OCI-M2 (cell line): ENCODE measurements around the gene CCSER1.
"Not testable (repeated sequence)": the region's sequence is repeated elsewhere in the genome, so short reads cannot be mapped to it uniquely, and the experiment has no call there.

Experiments
- DNase-seq: peaks from one replicate; lab custom pipeline; 2025; ENCODE audit not compliant: unreplicated experiment; lab: John Stamatoyannopoulos, UW

The CCSER1 gene

DNA sequence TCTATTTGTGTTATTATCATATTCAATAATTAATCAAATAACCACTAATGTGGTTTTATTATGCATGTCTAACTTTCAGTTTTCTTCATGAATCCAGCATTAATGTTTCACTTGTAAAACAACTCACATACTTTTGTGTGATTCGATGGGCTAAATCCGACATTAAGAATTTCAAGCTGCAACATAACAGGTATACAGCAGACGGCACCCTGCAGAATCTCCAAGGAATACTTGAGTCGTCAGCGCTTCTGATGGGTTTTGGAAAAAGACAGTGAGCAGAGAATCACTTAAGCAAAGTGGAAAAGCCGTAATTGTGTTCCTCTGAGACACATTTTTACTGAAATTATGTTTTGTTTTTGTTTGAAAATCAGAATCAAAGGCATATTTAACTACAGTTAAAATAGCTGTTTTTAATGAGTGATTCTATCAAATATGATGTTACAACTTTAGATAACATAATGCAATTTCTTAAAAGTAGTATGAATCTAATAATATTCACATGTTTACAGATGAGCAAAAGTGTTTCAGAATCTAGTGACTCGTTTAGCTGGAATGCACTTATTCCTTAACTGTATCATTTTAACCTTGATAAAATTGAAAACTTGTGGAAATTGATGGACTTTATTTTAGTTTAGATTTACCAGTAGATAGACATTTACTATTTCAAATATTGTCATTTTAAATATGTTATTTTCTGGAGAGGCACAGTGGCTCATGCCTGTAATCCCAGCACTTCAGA is 514.8 kb downstream of the CCSER1 start:
- DNase-seq, result no peak

DNA sequence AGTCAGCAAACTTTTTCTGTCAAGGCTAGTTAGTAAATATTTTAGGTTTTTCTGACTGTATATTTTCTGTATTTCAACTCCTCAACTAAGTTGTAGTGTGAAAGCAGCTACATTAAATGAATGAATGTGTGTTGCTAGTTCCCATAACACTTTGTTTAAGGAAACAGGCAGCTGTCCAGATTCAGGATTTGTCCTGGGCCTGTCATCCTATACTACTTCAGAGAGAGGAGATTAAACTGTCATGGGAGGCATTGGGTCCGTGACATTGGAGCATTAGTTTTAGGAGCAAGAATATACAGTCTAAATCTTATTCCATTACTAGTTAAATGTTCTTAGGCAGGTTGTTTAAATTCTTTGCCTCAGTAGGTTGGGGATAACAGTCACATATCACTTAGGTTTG is 516.0 kb downstream of the CCSER1 start:
- DNase-seq, result no peak

DNA sequence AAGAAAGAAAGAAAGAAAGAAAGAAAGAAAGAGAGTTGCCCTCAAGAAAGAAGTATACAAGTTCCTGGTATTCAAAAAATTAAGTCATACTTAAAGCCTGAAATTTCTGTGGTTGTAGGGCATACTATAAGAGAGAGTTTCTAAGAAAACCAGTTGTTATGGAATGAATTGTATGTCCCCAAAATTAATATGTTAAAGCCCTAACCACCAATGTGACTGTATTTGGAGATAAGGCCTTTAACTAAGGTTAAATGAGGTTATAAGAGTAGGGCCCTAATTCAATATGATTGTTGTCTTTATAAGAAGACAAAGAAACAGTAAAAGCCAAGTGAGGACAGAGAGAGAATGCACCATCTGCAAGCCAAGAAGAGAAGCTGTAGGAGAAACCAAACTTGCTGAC is 521.1 kb downstream of the CCSER1 start:
- DNase-seq, result no peak

DNA sequence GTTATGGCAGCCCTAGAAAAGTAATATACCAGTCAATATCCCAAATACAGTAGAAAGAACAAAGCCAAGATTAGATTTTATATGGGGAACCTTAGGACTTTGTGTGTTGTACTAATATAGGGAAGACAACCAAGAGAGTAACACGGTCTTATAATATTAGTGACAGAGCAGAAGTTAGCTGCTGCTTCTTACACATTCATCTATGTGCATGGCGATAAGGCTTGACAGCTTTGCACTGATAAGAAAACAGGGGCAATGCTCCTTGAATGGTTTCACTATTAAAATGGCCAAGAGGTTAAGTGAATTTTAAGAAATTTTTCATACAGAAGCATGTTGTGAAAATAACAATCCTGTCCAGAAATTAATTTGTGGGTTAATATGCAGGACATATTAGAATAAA is 521.6 kb downstream of the CCSER1 start:
- no peak for DNase-seq

DNA sequence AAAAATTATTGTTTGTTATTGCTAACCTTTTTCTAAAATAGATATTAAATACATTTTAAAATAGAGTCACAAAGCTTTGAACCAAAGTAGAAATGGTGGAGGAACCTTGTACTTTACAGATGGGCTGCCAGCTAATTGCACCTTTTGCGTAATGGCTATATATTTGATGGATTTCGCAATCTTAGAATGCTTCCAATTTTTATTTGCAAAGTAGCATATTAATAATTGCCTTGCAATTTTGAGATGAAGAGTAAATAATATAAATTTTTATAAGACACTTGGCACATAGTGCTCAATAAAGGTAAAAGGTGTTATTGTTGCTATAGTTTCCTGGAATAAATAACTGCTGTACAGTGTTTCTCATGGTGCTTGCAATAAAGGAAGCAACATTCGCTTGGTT is 533.5 kb downstream of the CCSER1 start:
- no peak for DNase-seq

DNA sequence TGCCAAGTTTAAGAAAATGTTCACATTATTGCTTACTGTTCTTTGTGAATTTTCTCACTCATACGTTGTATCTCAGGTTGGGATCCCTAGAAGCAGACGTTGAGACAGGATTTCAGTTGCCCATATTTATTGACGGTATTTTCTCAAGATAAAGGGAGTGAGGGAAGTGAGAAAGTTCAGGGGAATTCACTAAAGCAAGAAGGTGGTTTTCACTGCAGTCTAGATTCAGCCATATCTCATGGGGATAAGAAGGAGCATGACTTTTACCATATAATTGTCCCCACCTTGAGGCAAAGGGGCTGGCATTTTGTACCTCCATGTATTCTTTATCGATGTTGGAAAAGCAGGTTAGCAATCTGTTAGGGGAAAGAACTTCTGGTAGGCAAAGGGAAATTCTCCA is 543.0 kb downstream of the CCSER1 start:
- no peak for DNase-seq

DNA sequence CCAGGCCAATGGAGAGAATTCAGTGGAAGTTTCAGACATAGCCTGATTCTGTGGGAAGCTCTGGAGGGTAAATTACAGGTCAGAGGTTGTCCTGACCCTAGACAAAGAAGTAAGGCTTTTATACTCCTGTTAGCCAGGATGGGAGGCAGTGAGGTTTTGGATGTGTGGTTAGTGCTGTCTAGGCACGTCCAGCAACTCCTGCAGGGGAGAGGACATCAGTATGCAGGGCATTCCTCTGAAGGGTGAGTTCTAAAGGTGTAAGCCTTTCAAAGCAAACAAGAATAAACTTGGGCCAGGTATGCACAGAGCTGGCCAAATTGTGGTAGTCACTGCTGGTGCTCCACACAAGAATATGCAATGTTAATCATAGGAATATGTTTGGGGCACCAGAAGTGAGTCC is 562.5 kb downstream of the CCSER1 start:
- no peak for DNase-seq

DNA sequence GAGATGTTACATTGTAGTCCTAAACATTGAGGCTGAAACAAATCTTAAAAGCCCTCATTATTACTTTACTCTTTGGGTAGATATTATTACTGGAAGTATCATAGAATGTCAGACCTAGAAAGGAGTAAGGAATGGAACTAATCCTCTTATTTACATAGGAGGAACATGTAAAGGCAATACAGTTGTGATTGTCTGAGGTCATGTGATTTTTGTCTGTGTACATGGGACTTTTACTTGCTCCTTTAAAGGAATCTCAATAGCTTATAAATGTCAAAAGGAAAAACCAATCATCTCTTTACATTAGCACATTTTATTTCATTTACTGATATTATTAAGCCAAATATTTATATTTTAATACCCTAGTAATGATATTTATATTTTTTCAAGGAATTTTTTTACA is 568.2 kb downstream of the CCSER1 start:
- DNase-seq, result no peak

DNA sequence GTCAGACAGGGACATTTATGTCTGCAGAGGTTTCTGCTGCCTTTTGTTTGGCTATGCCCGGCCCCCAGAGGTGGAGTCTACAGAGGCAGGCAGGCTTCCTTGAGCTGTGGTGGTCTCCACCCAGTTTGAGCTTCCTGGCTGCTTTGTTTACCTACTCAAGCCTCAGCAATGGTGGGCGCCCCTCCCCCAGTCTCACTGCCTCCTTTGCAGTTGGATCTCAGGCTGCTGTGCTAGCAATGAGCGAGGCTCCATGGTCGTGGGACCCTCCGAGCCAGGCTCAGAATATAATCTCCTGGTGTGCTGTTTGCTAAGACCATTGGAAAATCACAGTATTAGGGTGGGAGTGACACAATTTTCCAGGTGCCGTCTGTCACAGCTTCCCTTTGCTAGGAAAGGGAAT is 578.3 kb downstream of the CCSER1 start:
- not testable (repeated sequence) for DNase-seq

DNA sequence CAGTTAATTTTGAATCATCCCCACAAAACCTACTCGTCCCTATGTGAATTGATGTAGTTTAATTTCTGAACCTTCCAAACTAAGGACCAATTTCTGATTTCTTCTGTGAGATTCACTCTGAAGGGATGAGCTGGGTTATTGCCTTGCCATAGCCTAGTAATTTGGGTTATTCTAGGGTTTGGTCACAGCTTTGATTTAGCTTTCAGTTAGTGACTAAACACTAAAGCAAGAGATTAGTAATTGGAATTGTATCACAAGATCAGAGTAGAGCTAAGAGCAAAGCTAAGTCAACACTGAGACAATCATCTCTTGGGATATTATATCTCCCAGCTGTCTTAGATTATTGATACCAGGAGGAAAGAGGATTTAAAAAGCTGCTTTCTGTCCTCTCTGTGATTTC is 588.0 kb downstream of the CCSER1 start:
- DNase-seq, result no peak

DNA sequence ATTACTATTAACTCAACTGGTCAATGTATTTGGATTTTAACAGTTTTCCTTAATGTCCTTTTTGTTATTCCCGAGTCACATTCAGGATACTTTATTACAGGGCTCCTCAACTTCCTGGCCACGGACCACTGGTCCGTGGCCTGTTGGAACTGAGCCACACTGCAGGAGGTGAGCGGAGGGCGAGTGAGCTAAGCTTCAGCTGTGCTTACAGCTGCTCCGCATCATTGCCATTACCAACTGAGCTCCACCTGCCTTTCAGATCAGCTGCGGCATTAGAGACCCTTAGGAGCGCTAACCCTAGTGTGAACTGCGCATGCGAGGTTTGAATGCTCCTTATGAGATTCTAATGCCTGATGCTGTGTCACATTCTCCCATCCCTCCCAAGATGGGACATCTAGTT is 591.7 kb downstream of the CCSER1 start:
- no peak for DNase-seq

DNA sequence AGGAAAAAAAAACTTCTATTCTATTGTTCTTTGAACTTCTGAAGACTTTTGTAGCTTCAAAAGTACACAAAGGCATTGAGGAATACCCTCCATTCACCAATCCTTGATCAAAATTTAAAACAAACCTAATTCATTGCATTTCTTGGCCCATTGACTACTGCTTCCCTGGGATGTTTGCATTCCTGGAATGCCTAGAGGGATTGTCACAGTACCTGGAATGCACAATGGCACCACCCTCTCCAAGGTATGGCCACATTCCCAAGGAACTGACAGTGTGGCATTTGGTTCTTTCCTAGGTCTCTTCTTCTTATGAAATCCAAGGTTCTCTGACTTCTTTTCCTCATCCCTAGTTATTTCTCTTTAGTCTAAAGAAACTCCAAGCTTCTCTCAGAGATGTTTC is 600.7 kb downstream of the CCSER1 start:
- DNase-seq, result no peak

DNA sequence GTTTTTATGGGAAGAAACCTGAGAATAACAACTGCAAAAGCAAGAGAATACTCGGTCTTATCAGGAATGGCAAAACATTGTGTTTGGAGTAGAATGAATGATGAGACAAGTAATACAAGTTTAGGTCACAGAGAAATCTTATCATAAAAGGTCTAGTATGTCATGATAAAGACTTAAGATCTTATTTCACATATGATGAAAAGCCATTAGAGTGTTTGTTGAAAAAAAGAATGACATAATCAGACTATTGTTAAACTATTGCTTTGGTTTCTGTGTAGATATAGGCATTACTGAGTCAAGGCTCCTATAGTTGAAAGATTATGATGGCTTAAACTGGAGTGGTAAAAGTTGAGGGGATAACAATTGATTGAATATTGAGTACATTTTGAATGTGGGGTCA is 603.6 kb downstream of the CCSER1 start:
- no peak for DNase-seq

DNA sequence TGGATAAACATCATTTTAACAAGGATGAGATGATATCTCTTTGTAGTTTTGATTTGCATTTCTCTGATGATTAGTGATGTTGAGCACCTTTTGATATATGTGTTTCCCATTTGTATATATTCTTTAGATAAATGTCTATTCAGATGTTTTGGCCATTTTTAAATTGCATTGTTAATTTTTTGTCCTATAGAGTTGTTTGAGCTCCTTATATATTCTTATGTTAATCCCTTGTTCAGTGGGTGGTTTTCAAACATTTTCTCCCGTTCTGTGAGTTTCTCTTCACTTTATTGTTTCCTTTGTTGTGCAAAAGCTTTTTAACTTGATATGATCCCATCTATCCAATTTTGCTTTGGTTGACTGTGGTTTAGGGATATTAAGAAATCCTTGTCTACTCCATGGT is 606.0 kb downstream of the CCSER1 start:
- DNase-seq, result no peak

DNA sequence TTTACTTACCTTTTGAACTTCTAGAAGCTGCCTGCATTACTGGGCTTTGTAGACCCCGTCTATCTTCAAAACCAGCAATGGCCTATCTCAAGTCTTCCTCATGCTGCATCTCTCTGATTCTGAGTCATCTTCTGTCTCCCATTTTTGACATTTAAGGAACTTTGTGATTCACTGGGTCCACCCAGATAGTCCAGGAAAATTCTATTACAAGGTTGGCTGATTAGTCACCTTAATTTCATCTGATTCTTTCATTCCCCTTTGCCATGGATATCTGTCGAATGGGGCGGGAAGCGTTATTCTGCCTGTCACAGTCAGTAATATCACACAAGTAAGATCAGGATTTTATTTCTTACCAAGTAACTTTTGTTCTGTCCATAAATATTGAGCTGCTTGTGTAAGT is 618.0 kb downstream of the CCSER1 start:
- DNase-seq, result no peak

DNA sequence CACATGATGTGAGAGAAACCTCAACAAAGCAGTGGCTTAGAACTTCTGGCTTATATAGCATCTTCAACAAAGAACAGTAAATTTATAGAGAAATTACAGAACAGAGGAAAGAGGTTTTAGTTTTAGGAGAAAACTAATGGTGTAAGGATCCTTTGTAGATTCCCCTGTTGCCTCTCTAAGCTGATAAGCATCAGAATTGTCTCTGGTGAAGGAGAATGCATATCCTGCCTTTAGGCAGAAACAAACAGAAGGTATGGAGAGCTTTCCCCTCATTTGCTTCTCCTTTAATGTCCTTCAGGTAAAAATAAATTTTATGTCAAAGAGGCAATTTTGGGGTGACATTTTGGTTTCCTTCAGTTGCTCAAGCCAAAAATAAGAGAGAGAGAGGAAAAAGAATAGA is 625.9 kb downstream of the CCSER1 start:
- DNase-seq, result no peak

DNA sequence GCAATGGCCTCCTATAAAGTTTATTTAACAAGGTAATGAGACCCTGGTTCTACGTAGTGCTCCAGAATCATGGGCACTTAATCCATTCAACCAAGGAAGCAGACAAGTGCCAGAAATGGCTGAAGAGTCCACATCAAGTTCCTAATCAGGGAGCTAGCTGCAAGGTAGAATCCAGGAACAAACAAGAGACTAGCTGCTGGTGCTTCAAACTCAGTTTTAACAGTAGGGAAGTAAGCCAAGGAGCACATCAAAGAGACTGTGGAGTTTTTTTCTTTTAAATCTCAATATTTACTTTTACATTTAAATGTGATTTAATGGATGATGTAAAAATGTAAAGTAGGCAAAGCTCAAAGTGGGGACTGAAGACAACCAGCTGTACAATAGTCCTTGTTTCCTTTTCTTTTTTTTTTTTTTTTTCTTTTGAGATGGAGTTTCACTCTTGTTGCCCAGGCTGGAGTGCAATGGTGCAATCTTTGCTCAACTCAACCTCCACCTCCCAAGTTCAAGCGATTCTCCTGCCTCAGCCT is 630.4 kb downstream of the CCSER1 start:
- no peak for DNase-seq

DNA sequence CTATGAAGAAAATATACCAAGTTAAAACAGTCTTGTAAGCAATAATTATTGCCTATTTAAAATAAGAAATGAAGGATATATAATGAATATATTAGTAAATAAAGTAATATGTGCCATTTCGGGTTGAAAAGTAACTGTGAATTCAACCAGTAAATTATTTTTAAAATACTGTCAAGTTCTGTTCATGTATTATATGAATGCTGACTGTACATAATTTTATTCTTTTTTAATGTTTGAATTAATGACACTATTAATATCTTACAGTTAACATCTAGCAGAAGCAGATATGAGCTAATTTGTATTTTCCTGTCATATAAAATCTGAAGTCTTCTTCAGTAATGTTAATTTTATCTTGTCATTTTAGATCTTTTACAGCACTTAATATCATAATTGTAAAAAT is 632.9 kb downstream of the CCSER1 start:
- DNase-seq, result no peak

DNA sequence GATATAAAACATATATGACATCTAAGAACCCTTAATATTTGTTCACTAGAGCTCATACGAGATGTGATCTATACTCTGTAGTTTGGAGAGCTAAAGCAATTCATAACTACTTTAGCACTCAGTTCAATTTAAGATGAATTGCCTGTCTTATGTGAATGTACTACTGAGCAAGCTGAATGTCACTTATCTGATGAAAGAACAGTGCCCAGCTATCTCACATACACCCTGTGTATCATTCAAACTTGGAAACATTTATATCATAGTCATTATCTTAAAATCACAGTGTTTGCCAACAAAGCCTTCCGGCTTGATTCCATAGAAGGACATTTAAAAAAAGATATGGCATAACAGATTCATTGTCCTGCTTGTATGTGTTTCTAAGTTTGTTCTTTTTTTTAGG is 639.6 kb downstream of the CCSER1 start:
- no peak for DNase-seq

DNA sequence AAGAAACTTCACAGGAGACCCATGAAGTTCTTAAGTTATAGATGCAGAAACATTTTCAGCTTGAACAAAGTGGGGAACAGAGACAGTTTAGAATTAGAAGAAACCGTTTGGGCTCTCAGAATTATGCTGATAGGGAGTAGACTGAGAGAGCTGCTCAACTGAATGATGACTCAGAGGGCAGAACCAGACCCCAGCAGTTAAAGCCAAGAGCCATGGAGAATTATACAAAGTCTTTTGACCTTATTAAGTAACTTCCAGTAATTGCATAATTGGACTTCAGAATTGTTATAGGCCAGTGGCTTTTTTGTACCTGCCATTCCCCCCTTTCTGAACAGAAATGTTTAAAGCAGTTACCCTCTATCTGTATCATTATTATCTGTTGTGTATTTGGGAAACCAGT is 642.1 kb downstream of the CCSER1 start:
- no peak for DNase-seq

DNA sequence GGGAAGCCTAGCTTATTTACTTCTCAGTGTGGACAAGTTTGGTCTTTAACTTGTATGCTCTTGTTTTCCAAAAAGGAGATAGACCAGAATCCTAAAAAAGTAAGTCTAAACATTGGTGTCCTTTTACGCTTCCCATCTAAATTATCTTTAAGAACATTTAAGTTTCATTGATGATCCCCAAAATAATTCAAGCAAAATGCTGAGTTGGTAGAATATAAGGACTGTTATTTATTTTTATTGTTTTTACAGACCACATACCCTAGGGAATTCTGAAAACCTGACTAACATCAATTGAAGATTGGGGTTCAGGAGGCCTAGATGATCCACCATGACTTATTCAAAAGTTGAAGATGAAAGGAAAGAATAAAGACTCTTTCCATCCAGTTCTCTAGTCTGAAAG is 653.0 kb downstream of the CCSER1 start:
- DNase-seq, result no peak

DNA sequence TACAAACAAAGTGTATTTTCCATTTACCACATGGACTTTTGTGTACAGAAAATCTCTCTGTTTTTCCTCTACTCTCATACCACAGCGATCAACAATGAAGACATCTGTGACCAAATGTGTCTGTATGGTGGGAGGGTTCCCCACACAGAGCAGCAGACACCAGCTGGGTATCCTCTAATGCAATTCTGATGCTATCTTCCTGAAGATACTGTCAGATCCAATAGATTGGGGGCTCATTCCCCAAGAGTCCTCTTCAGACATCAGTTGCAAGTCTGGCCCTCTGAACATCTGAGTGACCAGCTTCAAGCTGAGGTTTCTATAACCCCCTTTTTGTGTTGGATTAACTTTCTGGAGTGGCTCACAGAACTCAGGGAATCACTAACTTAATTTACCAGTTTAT is 659.4 kb downstream of the CCSER1 start:
- no peak for DNase-seq

DNA sequence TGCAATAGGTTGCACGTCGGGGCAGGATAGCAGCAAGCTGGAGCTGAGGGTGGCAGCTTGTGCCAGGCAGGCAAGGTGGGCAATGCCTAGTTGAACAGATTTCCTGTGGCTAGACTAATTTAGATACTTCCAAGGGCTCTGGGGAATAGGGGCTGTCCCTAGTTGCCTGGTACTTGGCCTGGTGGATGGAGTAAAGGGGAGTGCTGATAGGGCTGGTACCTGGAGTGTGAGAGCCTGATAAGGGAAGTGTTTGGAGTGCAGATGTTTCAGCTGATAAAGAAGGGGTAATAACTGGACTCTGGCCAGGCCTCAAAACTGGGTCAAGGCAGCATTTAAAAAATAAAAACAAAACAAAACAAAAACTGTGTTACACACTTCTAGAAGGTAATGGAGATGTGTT is 665.5 kb downstream of the CCSER1 start:
- DNase-seq, result no peak
